22Rv1 (cell line): ENCODE measurements around the gene ERC1.

Source experiments
- CTCF ChIP-seq: fragments of 450-650 bp; IDR thresholded peaks from 2 replicates; pipeline ENCODE4 v1.5.1; 2017; ENCODE audit warnings: mild to moderate bottlenecking
- ZFX ChIP-seq: fragments of 450-650 bp; IDR thresholded peaks from 2 replicates; pipeline ENCODE4 v1.6.1; 2017; ENCODE audit warnings: antibody characterized with exemption, borderline replicate concordance

GRCh38 chr12:1356285-1356684 lies 365.3 kb downstream of the ERC1 start:
- TF ChIP-seq CTCF (no peak), ZFX (no peak)
